DOHH2 (cell line): Measurements from ENCODE around the gene RELB.

Source experiments
- H3F3A ChIP-seq: fragments of 200-600 bp; sonication (generic), shearing (Covaris generic); 2 replicates; pipeline ENCODE4 v1.6.0; 2016; ENCODE audit warnings: antibody characterized with exemption, mild to moderate bottlenecking; ENCODE audit not compliant: control insufficient read depth, insufficient read depth
- H3K27ac ChIP-seq: fragments of 200-600 bp; sonication (generic); 2 replicates; pipeline ENCODE4 v1.5.1; 2014; ENCODE audit warnings: low read depth, mild to moderate bottlenecking, low read length, moderate library complexity
- H3K27me3 ChIP-seq: fragments of 200-600 bp; sonication (generic); 2 replicates; pipeline ENCODE4 v1.6.1; 2014; ENCODE audit warnings: mild to moderate bottlenecking, low read length, mixed read lengths; ENCODE audit not compliant: control insufficient read depth
- H3K36me3 ChIP-seq: fragments of 200-600 bp; sonication (generic); 2 replicates; pipeline ENCODE4 v1.6.1; 2014; ENCODE audit warnings: mild to moderate bottlenecking, low read length, moderate library complexity, mixed read lengths; ENCODE audit not compliant: control insufficient read depth
- H3K4me1 ChIP-seq: fragments of 200-600 bp; sonication (generic); 2 replicates; pipeline ENCODE4 v1.6.1; 2014; ENCODE audit warnings: mild to moderate bottlenecking, low read length, mixed read lengths; ENCODE audit not compliant: control insufficient read depth
- H3K4me2 ChIP-seq: fragments of 200-600 bp; sonication (generic); 2 replicates; pipeline ENCODE4 v1.6.0; 2014; ENCODE audit warnings: mild to moderate bottlenecking, low read length, moderate library complexity
- H3K4me3 ChIP-seq: fragments of 200-600 bp; sonication (generic); 2 replicates; pipeline ENCODE4 v1.5.1; 2014; ENCODE audit warnings: mild to moderate bottlenecking, low read length, mixed read lengths
- H3K79me2 ChIP-seq: fragments of 200-600 bp; sonication (generic); 2 replicates; pipeline ENCODE4 v1.6.1; 2014; ENCODE audit warnings: mild to moderate bottlenecking, low read length, mixed read lengths; ENCODE audit not compliant: control insufficient read depth
- H3K9me2 ChIP-seq: fragments of 200-600 bp; sonication (generic); replicated peaks from 2 replicates; pipeline ENCODE4 v1.6.1; 2014; ENCODE audit warnings: mild to moderate bottlenecking, low read length, mixed read lengths; ENCODE audit not compliant: control insufficient read depth
- H3K9me3 ChIP-seq: fragments of 200-600 bp; sonication (generic); 2 replicates; pipeline ENCODE4 v1.6.1; 2014; ENCODE audit warnings: antibody characterized with exemption, low read length, mixed read lengths; ENCODE audit not compliant: control insufficient read depth, insufficient read depth
- H4K20me1 ChIP-seq: fragments of 200-600 bp; sonication (generic); 2 replicates; pipeline ENCODE4 v1.6.0; 2014; ENCODE audit warnings: low read depth, mild to moderate bottlenecking, antibody characterized with exemption, low read length, moderate library complexity; ENCODE audit not compliant: control insufficient read depth, insufficient read depth
- EZH2phosphoT487 ChIP-seq: fragments of 200-600 bp; sonication (generic); IDR thresholded peaks from 2 replicates; pipeline ENCODE4 v1.6.1; 2017; ENCODE audit warnings: borderline replicate concordance, mild to moderate bottlenecking, antibody characterized with exemption, low read length, moderate library complexity, mixed read lengths
- TF ChIP-seq, protein P1 (sequence below): fragments of 200-600 bp; sonication (generic); IDR thresholded peaks from one replicate; pipeline ENCODE4 v1.5.1; 2014; ENCODE audit warnings: antibody characterized with exemption, mild to moderate bottlenecking, low read depth, low read length; ENCODE audit not compliant: poor library complexity, severe bottlenecking

Gene RELB

DNA sequence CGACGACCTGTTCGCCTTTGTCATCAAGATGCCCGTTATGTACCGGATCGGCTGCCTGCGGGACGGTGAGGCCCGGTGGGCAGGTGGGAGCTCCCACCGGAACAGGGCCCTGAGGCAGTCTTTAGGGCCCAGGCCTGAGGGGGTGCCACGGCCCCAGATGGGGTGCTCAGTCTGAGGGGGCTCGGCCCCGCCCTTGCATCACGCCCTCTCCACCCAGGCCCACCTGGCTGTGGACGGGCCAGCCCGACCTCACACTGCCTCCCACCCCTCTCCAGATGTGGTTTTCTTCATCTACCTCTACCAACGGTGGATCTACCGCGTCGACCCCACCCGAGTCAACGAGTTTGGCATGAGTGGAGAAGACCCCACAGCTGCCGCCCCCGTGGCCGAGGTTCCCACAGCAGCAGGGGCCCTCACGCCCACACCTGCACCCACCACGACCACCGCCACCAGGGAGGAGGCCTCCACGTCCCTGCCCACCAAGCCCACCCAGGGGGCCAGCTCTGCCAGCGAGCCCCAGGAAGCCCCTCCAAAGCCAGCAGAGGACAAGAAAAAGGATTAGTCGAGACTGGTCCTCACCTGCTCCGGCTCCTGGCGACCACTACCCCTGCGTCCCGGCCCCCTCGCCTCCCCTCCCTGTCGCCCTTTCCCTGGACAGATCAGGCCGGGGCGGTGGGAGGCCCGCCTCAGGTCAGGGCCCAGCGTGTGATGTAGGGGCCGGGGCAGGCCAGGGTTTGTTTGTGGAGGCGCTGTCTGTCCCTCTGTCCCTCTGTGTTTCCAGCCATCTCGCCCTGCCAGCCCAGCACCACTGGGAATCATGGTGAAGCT, 8.7 kb upstream of the RELB start:
- no peaks in the 10 kb centered on the region for H4K20me1 ChIP-seq
- no peaks in the 10 kb centered on the region for H3K27me3 ChIP-seq
- no peaks in the 10 kb centered on the region; the same call in 1 of the 2 replicates for H3K79me2 ChIP-seq
- peaks cover 63% of the 10 kb centered on the region for H3K36me3 ChIP-seq
- TF ChIP-seq EZH2phosphoT487: no peak
- TF ChIP-seq, protein P1, sequence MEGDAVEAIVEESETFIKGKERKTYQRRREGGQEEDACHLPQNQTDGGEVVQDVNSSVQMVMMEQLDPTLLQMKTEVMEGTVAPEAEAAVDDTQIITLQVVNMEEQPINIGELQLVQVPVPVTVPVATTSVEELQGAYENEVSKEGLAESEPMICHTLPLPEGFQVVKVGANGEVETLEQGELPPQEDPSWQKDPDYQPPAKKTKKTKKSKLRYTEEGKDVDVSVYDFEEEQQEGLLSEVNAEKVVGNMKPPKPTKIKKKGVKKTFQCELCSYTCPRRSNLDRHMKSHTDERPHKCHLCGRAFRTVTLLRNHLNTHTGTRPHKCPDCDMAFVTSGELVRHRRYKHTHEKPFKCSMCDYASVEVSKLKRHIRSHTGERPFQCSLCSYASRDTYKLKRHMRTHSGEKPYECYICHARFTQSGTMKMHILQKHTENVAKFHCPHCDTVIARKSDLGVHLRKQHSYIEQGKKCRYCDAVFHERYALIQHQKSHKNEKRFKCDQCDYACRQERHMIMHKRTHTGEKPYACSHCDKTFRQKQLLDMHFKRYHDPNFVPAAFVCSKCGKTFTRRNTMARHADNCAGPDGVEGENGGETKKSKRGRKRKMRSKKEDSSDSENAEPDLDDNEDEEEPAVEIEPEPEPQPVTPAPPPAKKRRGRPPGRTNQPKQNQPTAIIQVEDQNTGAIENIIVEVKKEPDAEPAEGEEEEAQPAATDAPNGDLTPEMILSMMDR: no peak
- no peak overlapping the region for H3K4me3 ChIP-seq
- H3K4me2 ChIP-seq: no peak overlapping the region
- no peaks in the 10 kb centered on the region for H3K9me3 ChIP-seq
- no peaks in the 10 kb centered on the region for H3K9me2 ChIP-seq
- no peak overlapping the region for H3K27ac ChIP-seq
- H3F3A ChIP-seq: no peaks in the 10 kb centered on the region
- H3K4me1 ChIP-seq: peaks cover 38% of the 10 kb centered on the region

DNA sequence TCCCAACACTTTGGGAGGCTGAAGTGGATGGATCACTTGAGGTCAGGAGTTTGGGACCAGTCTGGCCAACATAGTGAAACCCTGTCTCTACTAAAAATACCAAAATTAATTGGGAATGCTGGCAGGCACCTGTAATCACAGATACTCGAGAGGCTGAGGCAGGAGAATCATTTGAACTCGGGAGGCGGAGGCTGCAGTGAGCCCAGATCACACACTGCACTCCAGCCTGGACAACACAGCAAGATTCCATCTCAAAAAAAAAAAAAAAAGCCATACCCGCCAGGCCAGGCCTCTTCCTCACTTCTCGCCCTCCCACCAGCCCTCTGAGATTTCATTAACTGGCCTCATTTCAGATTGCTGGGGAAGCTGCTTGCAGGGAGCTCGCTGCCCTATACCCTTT, 7.7 kb upstream of the RELB start:
- Histone ChIP-seq H3F3A (peaks cover 6% of the 10 kb centered on the region; the same call in 1 of the 2 replicates), H3K4me1 (peaks cover 46% of the 10 kb centered on the region), H3K9me3 (no peaks in the 10 kb centered on the region), H3K4me2 (no peak overlapping the region), H3K4me3 (no peak overlapping the region), H3K27me3 (no peaks in the 10 kb centered on the region), H4K20me1 (no peaks in the 10 kb centered on the region), H3K9me2 (no peaks in the 10 kb centered on the region), H3K79me2 (no peaks in the 10 kb centered on the region; the same call in 1 of the 2 replicates), H3K27ac (no peak overlapping the region), H3K36me3 (peaks cover 55% of the 10 kb centered on the region)
- TF ChIP-seq EZH2phosphoT487: no peak
- TF ChIP-seq, protein P1: no peak

DNA sequence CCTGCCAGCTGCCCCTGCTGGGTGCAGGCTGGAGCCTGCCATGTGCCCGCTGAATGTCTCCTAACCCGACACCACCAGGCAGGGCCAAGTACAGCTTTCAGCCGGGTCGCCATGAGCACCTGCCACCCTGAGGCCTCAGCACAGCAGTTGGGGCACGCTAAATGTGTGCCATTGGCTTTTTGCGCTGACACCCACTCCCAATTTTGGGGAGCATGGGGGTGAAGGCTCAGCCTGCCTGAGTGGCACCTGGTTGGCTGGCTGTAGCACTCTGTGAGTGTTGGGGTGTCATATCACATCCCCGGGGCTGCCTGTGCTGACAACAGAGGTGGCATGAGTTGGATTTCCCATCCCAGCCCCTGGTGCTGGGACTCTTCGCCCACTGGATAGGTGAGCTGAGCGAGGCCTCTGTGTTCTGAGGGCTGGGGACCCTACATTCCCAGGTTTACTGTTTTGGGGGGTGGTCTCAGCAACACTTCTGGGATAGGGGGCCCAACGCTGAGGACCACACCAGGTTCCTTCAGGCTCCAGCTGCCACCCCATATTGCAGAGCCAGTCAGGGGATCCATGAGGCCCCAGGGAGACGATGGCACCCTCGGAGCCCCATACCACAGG, 7.2 kb upstream of the RELB start:
- TF ChIP-seq EZH2phosphoT487: no peak
- TF ChIP-seq, protein P1: no peak
- Histone ChIP-seq H3K4me1 (peaks cover 46% of the 10 kb centered on the region), H3K4me2 (no peak overlapping the region), H3K9me2 (no peaks in the 10 kb centered on the region), H4K20me1 (no peaks in the 10 kb centered on the region), H3K36me3 (peaks cover 50% of the 10 kb centered on the region), H3K27me3 (no peaks in the 10 kb centered on the region), H3K27ac (peak overlapping the region; percentile 20), H3K4me3 (no peak overlapping the region), H3F3A (peaks cover 6% of the 10 kb centered on the region; the same call in 1 of the 2 replicates), H3K9me3 (no peaks in the 10 kb centered on the region), H3K79me2 (no peaks in the 10 kb centered on the region; the same call in 1 of the 2 replicates)
